H1 (cell line): ENCODE data around the gene NRXN3.

Experiments used
- CTCF ChIP-seq, 3 experiments: IDR thresholded peaks; 1 replicate in 2 of 3; 2 replicates in 1 of 3; pipeline versions ENCODE4 v1.5.1 to v1.6.1; 2011; ENCODE audit warnings: low read length in 3 of 3, mild to moderate bottlenecking in 3 of 3, inconsistent platforms in 2 of 3, low read depth in 1 of 3, moderate library complexity in 1 of 3; ENCODE audit not compliant: insufficient read depth in 1 of 3; ENCODE audit errors: control extremely low read depth in 1 of 3
- JUN ChIP-seq: IDR thresholded peaks from 2 replicates; pipeline ENCODE4 v1.6.1; 2011; ENCODE audit warnings: low read depth, mild to moderate bottlenecking, improper control_type of control experiment, low read length
- POLR2A ChIP-seq, 2 experiments: IDR thresholded peaks; 1 replicate in 1 of 2; 2 replicates in 1 of 2; pipeline ENCODE4 v1.6.1; 2011; ENCODE audit warnings: low read depth in 2 of 2, low read length in 2 of 2, mild to moderate bottlenecking in 2 of 2; ENCODE audit errors: control extremely low read depth in 1 of 2
- RAD21 ChIP-seq, 2 experiments: IDR thresholded peaks in 1 of 2; conservative IDR thresholded peaks in 1 of 2; 2 replicates each; pipeline ENCODE4 v1.6.1; 2011; ENCODE audit warnings: low read depth in 2 of 2, low read length in 2 of 2, improper control_type of control experiment in 1 of 2, inconsistent platforms in 1 of 2, mild to moderate bottlenecking in 1 of 2, moderate library complexity in 1 of 2

- TF ChIP-seq CTCF (IDR thresholded peaks at IDR 0.05; ENCODE audit: control extremely low read depth in 1 of 3, insufficient read depth in 1 of 3, low read depth in 1 of 3, low read length in 3 of 3) = no peak
- TF ChIP-seq POLR2A (IDR thresholded peaks at IDR 0.05; ENCODE audit: control extremely low read depth in 1 of 2, low read depth in 2 of 2, low read length in 2 of 2) = no peak
- TF ChIP-seq RAD21 (IDR thresholded peaks at IDR 0.05 in 1 of 2, conservative IDR thresholded peaks at IDR 0.05 in 1 of 2; ENCODE audit: low read depth in 2 of 2, low read length in 2 of 2) = no peak
- no peak for TF ChIP-seq JUN
Observed at GRCh38 chr14:78363008-78363407, 192.8 kb downstream of the NRXN3 start.
